ENCODE results near the gene MOGAT3. TPM values are rescaled to one million over a fixed set of nuclear protein-coding genes. Genes with fewer than 3 reads are reported as not detected.

MOGAT3 gene
- total and polyA plus RNA-seq, 2 of the 4 experiments (the other 2 are of a cell fraction): not detected

GRCh38 chr7:101233907-101234547 lies 33.2 kb upstream of the MOGAT3 start:
- POLR2A ChIA-PET (ENCODE audit: unreplicated experiment): no interaction called here

More at GRCh38 chr7:101233907-101234547, 33.2 kb upstream of the MOGAT3 start:
- H4K20me1 ChIP-seq (ENCODE audit: insufficient read depth, low read length): peaks cover 12% of the 10 kb centered on the region
- no peak overlapping the region for H2BK20ac ChIP-seq (ENCODE audit: low read depth, low read length)
- no peak overlapping the region for H3K4ac ChIP-seq (ENCODE audit: low read depth, low read length)
- no peak overlapping the region for H4K8ac ChIP-seq (ENCODE audit: low read depth in 2 of 2, low read length in 2 of 2)
- no peak overlapping the region for H4K91ac ChIP-seq (ENCODE audit: insufficient read depth, low read depth, low read length)
- no TSS peak for BruUV-seq (replicated peaks)
- H3K27ac ChIP-seq (ENCODE audit: insufficient read depth, low read length): no peak overlapping the region
- H2BK5ac ChIP-seq (ENCODE audit: low read depth, low read length, poor library complexity, severe bottlenecking): no peak overlapping the region
- H3K27me3 ChIP-seq (ENCODE audit: control insufficient read depth, insufficient read depth, low read length): no peaks in the 10 kb centered on the region
- no peak overlapping the region for H3K14ac ChIP-seq (replicated peaks; ENCODE audit: low read depth, low read length)
- WGBS, 2 experiments (ENCODE audit: extremely low coverage in 2 of 2, insufficient read length in 1 of 2): 39% methylated on average over 2 of the region's 21 CpGs; no CpG with 5 or more reads in 1 of the 2 experiments
- no peak overlapping the region for H3K9ac ChIP-seq (ENCODE audit: low read depth, low read length)
- ATAC-seq (ENCODE audit: low read depth) (no peak), DNase-seq (no peak)
- CTCF ChIA-PET: no interaction called here
- no peak overlapping the region for H3K56ac ChIP-seq (ENCODE audit: extremely low read depth, insufficient read depth, low read length)
- in situ Hi-C loops (cut with MboI; ENCODE audit: low sequenced_read_pairs): no loop called here
- H3K9me3 ChIP-seq (ENCODE audit: control insufficient read depth, insufficient read depth, low read length): no peaks in the 10 kb centered on the region
- TF ChIP-seq CTCF (conservative IDR thresholded peaks at IDR 0.05; ENCODE audit: low read depth, low read length) (no peak), RCOR1 (IDR thresholded peaks at IDR 0.05; ENCODE audit: insufficient replicate concordance, low read length) (no peak), RAD21 (IDR thresholded peaks at IDR 0.05; ENCODE audit: low read length) (no peak), NFE2L2 (IDR thresholded peaks at IDR 0.05; ENCODE audit: low read depth, low read length) (no peak), RFX5 (IDR thresholded peaks at IDR 0.05; ENCODE audit: low read depth, low read length) (no peak), MAFK (IDR thresholded peaks at IDR 0.05; ENCODE audit: low read depth, low read length) (no peak)
- no peak overlapping the region for H3K4me3 ChIP-seq (ENCODE audit: insufficient read depth, low read depth, low read length)
- H3K4me2 ChIP-seq (ENCODE audit: low read depth, low read length): no peak overlapping the region
- H3K4me1 ChIP-seq (ENCODE audit: control insufficient read depth, insufficient read depth, low read length): peaks cover 8% of the 10 kb centered on the region
- peaks cover 0 to 18% of the 10 kb centered on the region in 2 experiments; a peak in 2 of 4 replicates for H3K79me1 ChIP-seq (ENCODE audit: low read depth in 1 of 2, low read length in 2 of 2)
- H2BK15ac ChIP-seq (ENCODE audit: low read depth, low read length): no peak overlapping the region
- no peak overlapping the region for H3K18ac ChIP-seq (ENCODE audit: low read depth, low read length)
- no peak overlapping the region for H2AFZ ChIP-seq (replicated peaks; ENCODE audit: low read length, poor library complexity)
- peaks cover 20% of the 10 kb centered on the region for H3K36me3 ChIP-seq (ENCODE audit: control insufficient read depth, insufficient read depth, low read length)
- no peak overlapping the region for H4K5ac ChIP-seq (ENCODE audit: low read depth, low read length)
- H3K23ac ChIP-seq (ENCODE audit: low read depth, low read length): no peak overlapping the region
- H2AK5ac ChIP-seq (ENCODE audit: low read depth, low read length): no peak overlapping the region
- intact Hi-C loops (cut with micrococcal nuclease): no loop called here
- H2BK120ac ChIP-seq (ENCODE audit: low read depth, low read length): no peak overlapping the region
- H2AK9ac ChIP-seq (replicated peaks; ENCODE audit: low read depth, low read length, poor library complexity): no peak overlapping the region
- dilution Hi-C loops (cut with HindIII; ENCODE audit: low sequenced_read_pairs, unreplicated experiment): no loop called here
- peaks cover 4% of the 10 kb centered on the region for H3K9me1 ChIP-seq (ENCODE audit: insufficient read depth, low read length)

All from IMR-90 (cell line).